C4-2B (cell line): ENCODE data around the gene NDUFAB1.
A peak's percentile ranks its signal among the peaks of the same experiment; 100 is the strongest.

Experiments used
- ZFX ChIP-seq: fragments of 450-650 bp; IDR thresholded peaks from 2 replicates; pipeline ENCODE4 v1.6.1; 2017
- TF ChIP-seq, protein P1 (sequence below): fragments of 450-650 bp; conservative IDR thresholded peaks from 2 replicates; pipeline ENCODE4 v1.5.1; 2017; ENCODE audit warnings: mild to moderate bottlenecking

DNA sequence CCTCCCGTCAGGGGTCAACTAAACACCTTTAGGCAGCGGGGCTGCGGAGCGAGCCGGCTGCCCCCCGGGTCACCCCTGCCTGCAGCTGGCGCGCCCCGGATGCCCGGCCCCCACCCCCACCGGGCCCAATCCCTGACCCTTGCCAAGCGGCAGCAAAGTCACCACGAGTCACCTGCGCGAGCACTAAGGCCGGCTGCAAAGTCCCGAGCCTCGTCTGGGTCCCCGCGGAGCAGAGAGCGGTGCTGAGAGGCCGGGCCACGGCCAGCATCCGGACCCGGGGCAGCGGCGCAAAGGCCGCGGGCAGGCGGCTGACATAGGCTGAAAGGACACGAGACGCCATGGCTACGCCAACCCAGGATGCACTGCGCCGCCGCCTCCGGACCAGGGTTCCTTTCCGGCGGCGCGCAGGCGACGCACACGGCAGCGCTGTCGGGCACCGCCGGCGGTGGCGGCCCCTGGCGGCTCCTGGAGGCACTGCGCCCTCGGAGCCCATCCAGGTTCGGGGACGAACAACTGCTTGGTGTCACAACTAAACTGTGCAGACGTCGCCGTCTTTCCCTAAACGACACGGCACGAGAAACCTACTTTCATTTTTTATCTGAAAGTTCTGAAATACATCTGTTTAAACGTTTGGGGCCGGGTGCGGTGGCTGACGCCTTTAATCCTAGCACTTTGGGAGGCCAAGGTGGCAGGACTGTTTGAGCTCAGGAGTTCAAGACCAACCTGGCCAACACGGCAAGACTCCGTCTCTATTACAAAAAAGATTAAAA, at the start of gene NDUFAB1:
- TF ChIP-seq, protein P1, sequence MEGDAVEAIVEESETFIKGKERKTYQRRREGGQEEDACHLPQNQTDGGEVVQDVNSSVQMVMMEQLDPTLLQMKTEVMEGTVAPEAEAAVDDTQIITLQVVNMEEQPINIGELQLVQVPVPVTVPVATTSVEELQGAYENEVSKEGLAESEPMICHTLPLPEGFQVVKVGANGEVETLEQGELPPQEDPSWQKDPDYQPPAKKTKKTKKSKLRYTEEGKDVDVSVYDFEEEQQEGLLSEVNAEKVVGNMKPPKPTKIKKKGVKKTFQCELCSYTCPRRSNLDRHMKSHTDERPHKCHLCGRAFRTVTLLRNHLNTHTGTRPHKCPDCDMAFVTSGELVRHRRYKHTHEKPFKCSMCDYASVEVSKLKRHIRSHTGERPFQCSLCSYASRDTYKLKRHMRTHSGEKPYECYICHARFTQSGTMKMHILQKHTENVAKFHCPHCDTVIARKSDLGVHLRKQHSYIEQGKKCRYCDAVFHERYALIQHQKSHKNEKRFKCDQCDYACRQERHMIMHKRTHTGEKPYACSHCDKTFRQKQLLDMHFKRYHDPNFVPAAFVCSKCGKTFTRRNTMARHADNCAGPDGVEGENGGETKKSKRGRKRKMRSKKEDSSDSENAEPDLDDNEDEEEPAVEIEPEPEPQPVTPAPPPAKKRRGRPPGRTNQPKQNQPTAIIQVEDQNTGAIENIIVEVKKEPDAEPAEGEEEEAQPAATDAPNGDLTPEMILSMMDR, result peak; percentile 100
- peak; percentile 85; the same call in 1 of the 2 replicates for TF ChIP-seq ZFX
